IPS DF 4.7 (cell line): ENCODE measurements around the gene ANO3.
"Not testable (repeated sequence)": the region's sequence is repeated elsewhere in the genome, so short reads cannot be mapped to it uniquely, and the experiment has no call there.

ENCODE experiments used
- DNase-seq: peaks from one replicate; pipeline ENCODE4 v3.0.0-alpha.2; 2013; ENCODE audit warnings: low spot score; ENCODE audit errors: extremely low read depth

The ANO3 gene

GRCh38 chr11:26331911-26332571 is at the start of gene ANO3:
ANO3 (plus strand) TSS chr11:26332130; CDS start chr11:26332276, 146 bp downstream.
- DNase-seq: peak; percentile 85

- no peak for DNase-seq
These were observed 48.0 kb upstream of the ANO3 start for GRCh38 chr11:26283852-26284408.

- no peak for DNase-seq
These were observed 46.3 kb upstream of the ANO3 start for GRCh38 chr11:26285608-26286007.

- DNase-seq: no peak
These were observed 45.4 kb upstream of the ANO3 start for GRCh38 chr11:26286472-26287066.

GRCh38 chr11:26287067-26287518 is 44.8 kb upstream of the ANO3 start:
- no peak for DNase-seq

GRCh38 chr11:26297189-26297975 is 34.5 kb upstream of the ANO3 start:
- DNase-seq: no peak

GRCh38 chr11:26316372-26316771 is 15.6 kb upstream of the ANO3 start:
- not testable (repeated sequence) for DNase-seq

GRCh38 chr11:26319906-26320305 is 12.0 kb upstream of the ANO3 start:
- peak; percentile 5 for DNase-seq

GRCh38 chr11:26321516-26321915 is 10.4 kb upstream of the ANO3 start:
- no peak for DNase-seq

GRCh38 chr11:26322335-26323067 is 9.4 kb upstream of the ANO3 start:
- DNase-seq: no peak

GRCh38 chr11:26323837-26324236 is 8.1 kb upstream of the ANO3 start:
- DNase-seq: no peak

GRCh38 chr11:26324270-26324669 is 7.7 kb upstream of the ANO3 start:
- no peak for DNase-seq

GRCh38 chr11:26326793-26327400 is 5.0 kb upstream of the ANO3 start:
- no peak for DNase-seq

- DNase-seq: no peak
These were observed 2.7 kb upstream of the ANO3 start for GRCh38 chr11:26329206-26329605.

- no peak for DNase-seq
These were observed 1.7 kb upstream of the ANO3 start for GRCh38 chr11:26330262-26330661.

GRCh38 chr11:26332572-26332915 is 614 bp downstream of the ANO3 start:
- no peak for DNase-seq

GRCh38 chr11:26333906-26334305 is 2.0 kb downstream of the ANO3 start:
- DNase-seq: no peak

- DNase-seq: no peak
These were observed 4.0 kb downstream of the ANO3 start for GRCh38 chr11:26335903-26336302.

- DNase-seq: no peak
These were observed 12.7 kb downstream of the ANO3 start for GRCh38 chr11:26344647-26345046.

- DNase-seq: no peak
These were observed 16.8 kb downstream of the ANO3 start for GRCh38 chr11:26348776-26349175.

GRCh38 chr11:26350002-26350401 is 18.1 kb downstream of the ANO3 start:
- no peak for DNase-seq
